ENCODE measurements around the gene NIT1. TPM values are rescaled to one million over a fixed set of nuclear protein-coding genes. Genes with fewer than 3 reads are reported as not detected.

The NIT1 gene
- total and polyA plus RNA-seq, 4 donors, result 22.4 to 53.7 (median 48.5) TPM

DNA sequence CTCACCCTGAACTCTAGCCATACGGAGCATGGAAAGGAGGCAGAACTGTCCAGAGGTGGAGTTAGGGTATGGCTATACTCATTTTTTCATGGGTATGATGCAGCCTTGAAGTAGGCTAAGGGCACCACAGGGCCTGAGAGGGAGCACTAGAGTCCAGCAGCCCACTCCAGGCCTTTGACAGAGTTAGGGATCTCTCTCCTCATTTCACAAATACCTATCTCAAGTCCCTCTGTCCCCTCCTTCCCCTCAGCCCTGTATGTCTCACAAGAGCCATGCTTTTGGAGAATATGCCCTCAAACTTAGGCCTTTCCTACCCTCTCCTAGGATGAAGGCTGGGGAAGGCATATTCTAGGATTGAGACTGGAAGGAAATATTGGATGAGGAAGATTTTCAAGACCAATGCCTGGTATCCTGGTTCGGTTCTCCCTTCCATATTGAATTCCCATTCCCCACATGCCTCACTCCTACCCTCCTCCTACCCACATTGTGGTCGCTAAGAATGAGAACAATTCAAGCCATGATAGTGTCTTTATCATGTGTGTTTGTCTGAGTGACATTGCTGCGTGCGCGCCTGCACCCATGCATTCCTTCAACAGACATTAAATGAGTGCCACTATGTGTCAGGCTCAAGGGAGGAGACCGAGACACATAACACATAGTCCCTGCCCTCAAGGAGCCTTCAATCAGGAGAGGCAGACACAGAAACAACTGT lies 26.0 kb upstream of the NIT1 start:
- no peak overlapping the region for H3K27ac ChIP-seq (ENCODE audit: low read depth, low read length)
- no peak overlapping the region for H3K4me3 ChIP-seq (ENCODE audit: low read depth, low read length)
- H3K27me3 ChIP-seq (ENCODE audit: control insufficient read depth, insufficient read depth, low read length), result peaks cover 5% of the 10 kb centered on the region
- H3K36me3 ChIP-seq (ENCODE audit: control insufficient read depth, insufficient read depth, low read length), result no peaks in the 10 kb centered on the region
- 100% methylated on average over 1 of the region's 7 CpGs for WGBS (ENCODE audit: insufficient coverage)
- no peaks in the 10 kb centered on the region for H3K9me3 ChIP-seq (ENCODE audit: control insufficient read depth, insufficient read depth, low read length)
- DNase-seq (ENCODE audit: low read depth in 4 of 6, low spot score in 6 of 6), result no peak
- no peaks in the 10 kb centered on the region for H3K4me1 ChIP-seq (ENCODE audit: control insufficient read depth, insufficient read depth, low read length)

DNA sequence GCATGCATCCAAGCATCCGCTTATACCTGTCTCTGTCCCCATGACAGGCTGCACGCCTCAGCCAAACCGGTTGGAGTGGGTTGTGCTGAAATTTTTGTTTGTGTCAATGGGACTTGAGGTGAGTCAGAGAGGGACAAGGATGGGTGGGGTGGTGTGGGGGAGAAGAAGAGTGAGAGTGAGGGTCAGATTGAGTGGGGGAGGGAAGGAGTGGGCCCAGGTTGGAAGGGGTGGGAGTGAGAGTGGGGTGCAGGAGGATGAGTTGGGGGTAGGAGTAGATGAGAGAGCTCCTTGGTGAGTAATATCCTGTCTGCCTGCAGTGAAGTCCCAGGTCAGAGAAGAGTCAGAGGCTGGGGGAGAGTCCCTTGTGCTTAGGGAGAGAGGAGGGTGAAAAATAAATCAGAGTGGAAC lies 25.3 kb upstream of the NIT1 start:
- Histone ChIP-seq H3K4me1 (ENCODE audit: control insufficient read depth, insufficient read depth, low read length) (peaks cover 2% of the 10 kb centered on the region), H3K9me3 (ENCODE audit: control insufficient read depth, insufficient read depth, low read length) (no peaks in the 10 kb centered on the region), H3K27ac (ENCODE audit: low read depth, low read length) (no peak overlapping the region), H3K36me3 (ENCODE audit: control insufficient read depth, insufficient read depth, low read length) (no peaks in the 10 kb centered on the region), H3K4me3 (ENCODE audit: low read depth, low read length) (no peak overlapping the region), H3K27me3 (ENCODE audit: control insufficient read depth, insufficient read depth, low read length) (peaks cover 5% of the 10 kb centered on the region)
- 91% methylated on average over 3 of the region's 3 CpGs for WGBS (ENCODE audit: insufficient coverage)
- DNase-seq (ENCODE audit: low read depth in 4 of 6, low spot score in 6 of 6), result no peak

DNA sequence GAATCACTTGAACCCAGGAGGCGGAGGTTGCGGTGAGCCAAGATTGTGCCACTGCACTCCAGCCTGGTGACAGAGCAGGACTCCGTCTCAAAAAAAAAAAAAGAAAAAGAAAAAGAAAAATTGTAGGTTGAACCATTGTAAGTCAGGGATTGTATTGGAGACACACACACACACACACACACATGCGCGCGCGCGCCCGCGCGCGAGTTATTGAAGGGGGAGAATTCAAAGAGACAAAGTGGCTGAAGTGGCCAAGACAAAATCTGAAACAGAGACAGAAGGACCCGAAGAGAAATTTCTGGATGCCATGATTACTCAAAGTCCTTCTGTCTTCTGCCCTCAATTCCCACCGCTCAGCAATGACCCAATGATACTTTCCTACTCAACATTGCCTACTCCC lies 23.4 kb upstream of the NIT1 start:
- Histone ChIP-seq H3K4me3 (ENCODE audit: low read depth, low read length) (no peak overlapping the region), H3K27me3 (ENCODE audit: control insufficient read depth, insufficient read depth, low read length) (peaks cover 2% of the 10 kb centered on the region), H3K9me3 (ENCODE audit: control insufficient read depth, insufficient read depth, low read length) (no peaks in the 10 kb centered on the region), H3K36me3 (ENCODE audit: control insufficient read depth, insufficient read depth, low read length) (no peaks in the 10 kb centered on the region), H3K27ac (ENCODE audit: low read depth, low read length) (no peak overlapping the region), H3K4me1 (ENCODE audit: control insufficient read depth, insufficient read depth, low read length) (peaks cover 16% of the 10 kb centered on the region)
- no peak for DNase-seq (ENCODE audit: low read depth in 4 of 6, low spot score in 6 of 6)
- 95% methylated on average over 2 of the region's 14 CpGs for whole genome bisulfite sequencing (ENCODE audit: insufficient coverage)

DNA sequence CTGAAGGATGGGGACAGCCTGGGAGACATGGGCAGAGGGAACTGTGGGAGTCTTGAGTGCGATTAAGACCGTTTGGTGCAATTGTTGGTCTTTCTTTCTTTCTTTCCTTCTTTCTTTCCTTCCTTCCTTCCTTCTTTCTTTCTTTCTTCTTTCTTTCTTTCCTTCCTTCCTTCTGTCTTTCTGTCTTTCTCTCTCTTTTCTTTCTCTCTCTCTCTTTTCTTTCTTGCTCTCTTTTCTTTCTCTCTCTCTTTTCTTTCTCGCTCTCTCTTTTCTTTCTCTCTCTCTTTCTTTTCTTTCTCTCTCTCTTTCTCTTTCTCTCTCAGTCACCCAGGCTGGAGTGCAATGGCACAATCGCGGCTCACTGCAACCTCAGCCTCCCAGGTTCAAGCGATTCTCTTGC lies 22.7 kb upstream of the NIT1 start:
- WGBS (ENCODE audit: insufficient coverage), result 87% methylated on average over 6 of the region's 6 CpGs

DNA sequence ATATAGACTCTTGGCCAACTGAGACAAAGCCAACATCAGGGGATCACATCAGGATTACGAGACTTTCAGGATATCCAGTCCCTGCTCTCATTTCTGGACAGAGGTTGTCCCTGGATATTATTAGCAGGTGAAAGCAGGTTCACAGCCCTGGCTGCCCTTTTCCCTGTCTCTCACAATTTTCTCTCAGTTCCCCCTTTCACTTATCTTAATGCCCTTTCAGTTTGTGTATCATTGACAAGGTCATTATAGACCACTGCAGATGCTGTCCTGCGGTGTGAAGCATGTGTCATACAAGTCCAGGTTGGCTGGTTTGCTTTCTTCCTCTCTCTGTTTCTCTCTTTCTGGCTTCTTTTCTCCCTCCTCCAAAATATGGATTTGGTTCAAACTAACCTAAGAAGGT lies 21.9 kb upstream of the NIT1 start:
- Histone ChIP-seq H3K36me3 (ENCODE audit: control insufficient read depth, insufficient read depth, low read length) (peaks cover 1% of the 10 kb centered on the region), H3K4me1 (ENCODE audit: control insufficient read depth, insufficient read depth, low read length) (peaks cover 17% of the 10 kb centered on the region), H3K4me3 (ENCODE audit: low read depth, low read length) (no peak overlapping the region), H3K27ac (ENCODE audit: low read depth, low read length) (no peak overlapping the region), H3K27me3 (ENCODE audit: control insufficient read depth, insufficient read depth, low read length) (peaks cover 2% of the 10 kb centered on the region), H3K9me3 (ENCODE audit: control insufficient read depth, insufficient read depth, low read length) (no peaks in the 10 kb centered on the region)
- no peak for DNase-seq (ENCODE audit: low read depth in 4 of 6, low spot score in 6 of 6)
- 89% methylated on average over 1 of the region's 2 CpGs for WGBS (ENCODE audit: insufficient coverage)

More for the DNA sequence above, 22.7 kb upstream of the NIT1 start:
- H3K36me3 ChIP-seq (ENCODE audit: control insufficient read depth, insufficient read depth, low read length), result no peaks in the 10 kb centered on the region
- H3K9me3 ChIP-seq (ENCODE audit: control insufficient read depth, insufficient read depth, low read length), result no peaks in the 10 kb centered on the region
- peaks cover 17% of the 10 kb centered on the region for H3K4me1 ChIP-seq (ENCODE audit: control insufficient read depth, insufficient read depth, low read length)
- peaks cover 2% of the 10 kb centered on the region for H3K27me3 ChIP-seq (ENCODE audit: control insufficient read depth, insufficient read depth, low read length)
- no peak for DNase-seq (ENCODE audit: low read depth in 4 of 6, low spot score in 6 of 6)
- no peak overlapping the region for H3K4me3 ChIP-seq (ENCODE audit: low read depth, low read length)
- H3K27ac ChIP-seq (ENCODE audit: low read depth, low read length), result no peak overlapping the region

DNA sequence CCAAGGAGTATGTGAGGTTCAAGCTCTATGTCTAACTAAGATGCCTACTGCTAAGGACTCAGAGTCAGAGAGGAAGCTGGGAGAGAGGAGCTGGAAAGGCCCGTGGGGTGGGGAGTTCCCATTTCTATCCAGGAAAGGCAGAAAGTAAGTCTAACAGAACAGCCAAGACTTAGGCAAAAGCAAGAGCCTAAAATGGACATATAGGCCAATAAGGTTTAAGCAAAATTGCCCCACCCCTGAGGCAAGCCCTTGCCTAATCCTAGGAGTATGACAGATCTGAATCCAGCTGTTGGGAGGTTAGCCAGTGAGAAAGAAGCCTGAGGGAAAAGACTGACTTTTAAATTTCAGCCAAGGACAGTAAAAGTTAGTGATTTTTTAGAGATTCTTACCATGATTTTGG lies 21.4 kb upstream of the NIT1 start:
- Histone ChIP-seq H3K36me3 (ENCODE audit: control insufficient read depth, insufficient read depth, low read length) (peaks cover 6% of the 10 kb centered on the region), H3K4me3 (ENCODE audit: low read depth, low read length) (no peak overlapping the region), H3K9me3 (ENCODE audit: control insufficient read depth, insufficient read depth, low read length) (no peaks in the 10 kb centered on the region), H3K27ac (ENCODE audit: low read depth, low read length) (no peak overlapping the region), H3K27me3 (ENCODE audit: control insufficient read depth, insufficient read depth, low read length) (peaks cover 2% of the 10 kb centered on the region), H3K4me1 (ENCODE audit: control insufficient read depth, insufficient read depth, low read length) (peaks cover 17% of the 10 kb centered on the region)
- WGBS (ENCODE audit: insufficient coverage), result 43% methylated on average over 1 of the region's 1 CpG
- no peak for DNase-seq (ENCODE audit: low read depth in 4 of 6, low spot score in 6 of 6)

DNA sequence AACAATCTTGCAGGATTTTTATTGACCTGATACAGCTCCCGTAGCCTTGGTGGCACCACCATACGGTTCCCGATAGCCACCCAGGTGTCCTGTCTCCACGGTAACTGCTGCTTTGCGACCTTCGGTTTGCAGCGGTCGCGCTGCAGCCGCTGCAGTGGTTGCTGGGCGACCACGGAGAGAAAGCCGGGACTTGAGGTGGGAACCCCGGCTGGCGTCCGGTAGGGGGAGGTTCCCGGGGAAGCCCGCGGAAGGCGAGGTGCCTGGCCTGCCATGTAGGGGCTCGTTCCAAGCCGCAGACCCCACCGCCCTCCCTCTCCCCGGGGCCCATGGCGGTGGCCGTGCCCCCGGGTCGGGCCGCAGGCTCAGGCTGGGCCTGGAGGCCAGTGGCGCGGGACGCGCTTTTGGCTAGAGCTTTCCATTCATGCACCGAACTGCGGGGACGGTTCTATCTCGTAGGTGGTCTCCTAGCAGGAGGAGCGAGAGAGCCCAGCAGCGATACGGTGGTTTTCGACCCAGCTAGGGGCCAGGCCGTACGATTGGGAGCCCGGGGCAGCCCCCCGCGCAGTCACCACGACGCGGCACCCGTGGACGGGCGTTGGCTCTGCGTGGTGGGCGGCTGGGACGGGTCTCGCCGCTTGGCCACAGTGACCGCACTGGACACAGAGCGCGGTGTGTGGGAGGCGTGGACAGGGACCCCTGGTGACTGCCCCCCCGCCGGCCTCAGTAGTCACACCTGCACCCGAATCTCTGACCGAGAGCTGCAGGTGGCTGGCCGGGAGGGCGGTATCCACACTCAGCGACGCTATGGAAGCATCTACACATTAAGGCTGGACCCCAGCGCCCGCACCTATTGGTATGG lies 19.5 kb upstream of the NIT1 start, which contains the start of gene KLHDC9:
Gene KLHDC9 (plus strand): TSS at position 152 of the 859 bp plus-strand sequence. CDS start 175 bp downstream, at position 327.
- 1% methylated on average over 71 of the region's 71 CpGs for WGBS (ENCODE audit: insufficient coverage)
- peak within 1 kb of the TSS; percentile 69 for H3K27ac ChIP-seq (ENCODE audit: low read depth, low read length)
- H3K27me3 ChIP-seq (ENCODE audit: control insufficient read depth, insufficient read depth, low read length), result peaks cover 1% of the 10 kb centered on the region
- H3K4me1 ChIP-seq (ENCODE audit: control insufficient read depth, insufficient read depth, low read length), result peaks cover 17% of the 10 kb centered on the region
- H3K36me3 ChIP-seq (ENCODE audit: control insufficient read depth, insufficient read depth, low read length), result peaks cover 17% of the 10 kb centered on the region
- peak within 1 kb of the TSS; percentile 50 for H3K4me3 ChIP-seq (ENCODE audit: low read depth, low read length)
- no peaks in the 10 kb centered on the region for H3K9me3 ChIP-seq (ENCODE audit: control insufficient read depth, insufficient read depth, low read length)
- peak in 5 of 6 donors; percentile 71 to 98 (median 87) for DNase-seq (ENCODE audit: low read depth in 4 of 6, low spot score in 6 of 6)

DNA sequence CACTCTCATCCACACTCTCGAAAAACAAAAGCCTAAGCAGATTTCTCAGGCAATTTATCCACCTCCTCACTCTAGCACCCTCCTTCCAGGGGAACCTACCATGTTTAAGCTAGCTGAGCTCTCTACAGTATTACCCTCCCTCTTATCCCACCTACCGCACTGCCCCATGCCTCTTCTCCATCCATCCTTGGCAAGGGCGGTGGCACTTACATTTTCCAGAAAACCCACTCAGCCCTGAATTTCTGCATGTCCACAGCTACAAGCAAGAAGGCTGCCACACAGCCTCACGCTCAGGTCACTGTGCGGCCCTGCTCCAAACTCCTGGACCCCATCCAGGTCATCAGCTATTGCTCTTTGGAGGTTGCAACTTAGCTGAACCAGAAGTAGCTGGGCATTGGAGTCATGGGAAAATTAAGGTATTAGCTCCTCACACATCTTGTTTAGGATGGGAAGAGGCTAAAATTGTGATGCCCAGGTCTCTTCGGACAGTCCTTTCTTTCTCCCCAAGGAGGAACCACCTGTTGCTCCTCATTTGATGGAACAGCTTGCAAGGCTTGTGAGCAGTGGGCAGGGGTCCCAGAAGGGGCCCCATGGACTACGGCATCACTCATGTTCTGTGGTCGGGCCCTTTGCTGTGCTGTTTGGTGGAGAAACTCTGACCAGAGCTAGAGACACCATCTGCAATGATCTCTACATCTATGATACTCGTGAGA lies 18.7 kb upstream of the NIT1 start:
- H3K4me1 ChIP-seq (ENCODE audit: control insufficient read depth, insufficient read depth, low read length), result peaks cover 17% of the 10 kb centered on the region
- 76% methylated on average over 6 of the region's 9 CpGs for WGBS (ENCODE audit: insufficient coverage)
- no peaks in the 10 kb centered on the region for H3K9me3 ChIP-seq (ENCODE audit: control insufficient read depth, insufficient read depth, low read length)
- no peaks in the 10 kb centered on the region for H3K27me3 ChIP-seq (ENCODE audit: control insufficient read depth, insufficient read depth, low read length)
- peak overlapping the region; percentile 50 for H3K4me3 ChIP-seq (ENCODE audit: low read depth, low read length)
- H3K27ac ChIP-seq (ENCODE audit: low read depth, low read length), result peak overlapping the region; percentile 69
- peaks cover 17% of the 10 kb centered on the region for H3K36me3 ChIP-seq (ENCODE audit: control insufficient read depth, insufficient read depth, low read length)
- DNase-seq (ENCODE audit: low read depth in 4 of 6, low spot score in 6 of 6), result peak in 2 of 6 donors; percentile 14 to 15

DNA sequence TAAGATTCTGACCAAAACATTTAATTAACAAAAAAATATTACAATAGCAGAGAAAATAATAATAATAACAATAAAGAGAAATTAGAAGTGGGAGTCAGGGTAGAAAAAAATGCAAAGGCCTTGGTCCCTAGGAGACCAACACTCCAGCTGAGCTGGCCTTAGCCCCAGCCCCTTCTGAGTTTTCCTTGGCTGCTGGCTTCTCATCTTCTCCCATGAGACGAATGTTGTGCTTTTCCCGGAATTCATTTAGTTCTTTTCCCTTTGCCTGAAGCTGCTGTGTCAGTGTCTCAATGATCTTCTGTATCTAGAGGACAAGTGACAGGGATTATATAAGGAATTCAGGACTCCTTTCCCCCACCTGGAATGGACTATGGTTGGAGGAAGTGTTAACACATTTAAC lies 17.3 kb upstream of the NIT1 start:
- DNase-seq (ENCODE audit: low read depth in 4 of 6, low spot score in 6 of 6), result no peak
- H3K4me3 ChIP-seq (ENCODE audit: low read depth, low read length), result no peak overlapping the region
- WGBS (ENCODE audit: insufficient coverage), result 46% methylated on average over 2 of the region's 2 CpGs
- no peak overlapping the region for H3K27ac ChIP-seq (ENCODE audit: low read depth, low read length)
- no peaks in the 10 kb centered on the region for H3K9me3 ChIP-seq (ENCODE audit: control insufficient read depth, insufficient read depth, low read length)
- no peaks in the 10 kb centered on the region for H3K27me3 ChIP-seq (ENCODE audit: control insufficient read depth, insufficient read depth, low read length)
- peaks cover 17% of the 10 kb centered on the region for H3K36me3 ChIP-seq (ENCODE audit: control insufficient read depth, insufficient read depth, low read length)
- H3K4me1 ChIP-seq (ENCODE audit: control insufficient read depth, insufficient read depth, low read length), result peaks cover 17% of the 10 kb centered on the region
